KG1 (cell line): Measurements from ENCODE around the gene PANX2.

ENCODE experiments used
- DNase-seq: peaks from one replicate; lab custom pipeline; 2025; lab: John Stamatoyannopoulos, UW

PANX2 gene

GRCh38 chr22:50184004-50184901 is 13.7 kb downstream of the PANX2 start:
- no peak for DNase-seq

- no peak for DNase-seq
Measured at GRCh38 chr22:50184902-50185374, 14.4 kb downstream of the PANX2 start.

- peak; percentile 34 for DNase-seq
Measured at GRCh38 chr22:50185375-50186087, 15.0 kb downstream of the PANX2 start, which contains the start of gene TRABD. TRABD (plus strand) TSS chr22:50185913; CDS start chr22:50193061, 7,148 bp downstream.

- DNase-seq, result no peak
Measured at GRCh38 chr22:50186181-50186714, 15.7 kb downstream of the PANX2 start.

- no peak for DNase-seq
Measured at GRCh38 chr22:50186761-50187523, 16.4 kb downstream of the PANX2 start.

- no peak for DNase-seq
Measured at GRCh38 chr22:50188356-50188755, 17.8 kb downstream of the PANX2 start.

- DNase-seq, result no peak
Measured at GRCh38 chr22:50189184-50189848, 18.8 kb downstream of the PANX2 start.

- DNase-seq, result no peak
Measured at GRCh38 chr22:50189849-50190181, 19.3 kb downstream of the PANX2 start.

GRCh38 chr22:50190182-50190940 is 19.8 kb downstream of the PANX2 start:
- DNase-seq, result peak; percentile 94

- DNase-seq, result peak; percentile 88
Measured at GRCh38 chr22:50190941-50191741, 20.6 kb downstream of the PANX2 start.

GRCh38 chr22:50192436-50193204 is 22.1 kb downstream of the PANX2 start:
- no peak for DNase-seq

- no peak for DNase-seq
Measured at GRCh38 chr22:50193621-50194020, 23.1 kb downstream of the PANX2 start.

- DNase-seq, result no peak
Measured at GRCh38 chr22:50194037-50194805, 23.7 kb downstream of the PANX2 start.

- no peak for DNase-seq
Measured at GRCh38 chr22:50196256-50196655, 25.7 kb downstream of the PANX2 start.

- no peak for DNase-seq
Measured at GRCh38 chr22:50197000-50197800, 26.7 kb downstream of the PANX2 start.

- no peak for DNase-seq
Measured at GRCh38 chr22:50197856-50198623, 27.5 kb downstream of the PANX2 start.

- no peak for DNase-seq
Measured at GRCh38 chr22:50198624-50199017, 28.1 kb downstream of the PANX2 start.
